HG03575 (cell line): ENCODE measurements around the gene EPB41L5.
"Not testable (repeated sequence)": the region's sequence is repeated elsewhere in the genome, so short reads cannot be mapped to it uniquely, and the experiment has no call there.

Source experiments
- ATAC-seq: cut with Tn5 transposase; IDR thresholded peaks from one replicate; pipeline ENCODE4 v1.9.1; 2021; ENCODE audit not compliant: unreplicated experiment, insufficient number of reproducible peaks, low FRiP score; ENCODE audit errors: extremely low read depth

The EPB41L5 gene

DNA sequence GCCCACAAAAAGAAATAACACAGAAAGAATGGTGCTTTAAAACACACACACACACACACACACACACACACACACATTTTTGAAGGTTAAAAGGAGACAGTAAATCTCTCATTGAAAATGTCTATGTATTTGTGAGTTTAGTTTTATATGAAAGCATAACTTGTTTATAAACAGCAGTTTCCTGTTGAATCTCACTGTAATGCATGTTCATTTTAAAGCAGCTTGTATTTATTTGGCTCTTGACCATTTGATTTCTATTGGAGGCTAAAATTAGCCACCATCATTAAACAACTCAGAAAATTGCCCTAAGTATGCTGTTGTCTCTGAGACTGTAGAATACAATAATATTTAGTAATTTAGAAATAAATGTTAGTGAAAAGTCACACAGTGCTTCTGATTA is 115.3 kb downstream of the EPB41L5 start:
- no peak for ATAC-seq

- no peak for ATAC-seq
Observed at GRCh38 chr2:120132190-120132589, 119.3 kb downstream of the EPB41L5 start.

GRCh38 chr2:120132691-120133090 is 119.8 kb downstream of the EPB41L5 start:
- no peak for ATAC-seq

GRCh38 chr2:120133572-120134244 is 120.8 kb downstream of the EPB41L5 start:
- no peak for ATAC-seq

DNA sequence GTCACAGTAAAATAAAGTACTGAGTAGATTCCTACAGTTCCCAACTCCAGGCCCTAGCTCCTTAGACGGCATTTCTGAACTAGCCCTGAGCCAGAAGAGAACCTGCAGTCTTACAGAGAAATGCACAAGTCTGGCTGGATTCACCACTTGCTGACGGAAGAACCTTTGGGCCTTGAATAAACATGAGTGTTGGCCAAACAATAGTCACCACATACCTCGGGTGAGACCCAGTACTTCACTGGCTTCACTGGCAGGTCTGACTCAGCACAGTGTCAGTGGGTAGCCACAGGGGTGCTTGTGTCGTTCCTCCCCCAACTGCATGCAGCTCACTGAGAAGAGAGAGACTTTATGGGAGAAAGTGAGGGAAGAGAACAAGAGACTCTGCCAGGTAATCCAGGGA is 121.4 kb downstream of the EPB41L5 start:
- ATAC-seq = no peak

DNA sequence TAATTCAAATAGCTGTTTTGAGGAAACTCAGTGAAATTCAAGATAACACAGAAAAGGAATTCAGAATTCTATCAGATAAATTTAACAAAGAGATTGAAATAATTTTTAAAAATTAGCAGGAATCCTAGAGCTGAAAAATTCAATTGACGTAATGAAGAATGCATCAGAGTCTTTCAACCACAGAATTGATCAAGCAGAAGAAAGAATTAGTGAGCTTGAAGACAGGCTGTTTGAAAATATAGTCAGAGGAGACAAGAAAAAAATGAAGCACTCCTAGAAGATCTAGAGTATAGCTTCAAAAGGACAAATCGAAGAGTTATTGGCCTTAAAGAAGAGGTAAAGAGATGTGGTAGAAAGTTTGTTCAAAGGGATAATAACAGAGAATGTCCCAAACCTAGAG is 122.1 kb downstream of the EPB41L5 start:
- ATAC-seq = not testable (repeated sequence)

GRCh38 chr2:120140866-120141265 is 128.0 kb downstream of the EPB41L5 start:
- no peak for ATAC-seq

- ATAC-seq = no peak
Observed at GRCh38 chr2:120141300-120142069, 128.6 kb downstream of the EPB41L5 start.

GRCh38 chr2:120142528-120143219 is 129.8 kb downstream of the EPB41L5 start:
- no peak for ATAC-seq

GRCh38 chr2:120148229-120148628 is 135.4 kb downstream of the EPB41L5 start:
- ATAC-seq = no peak

DNA sequence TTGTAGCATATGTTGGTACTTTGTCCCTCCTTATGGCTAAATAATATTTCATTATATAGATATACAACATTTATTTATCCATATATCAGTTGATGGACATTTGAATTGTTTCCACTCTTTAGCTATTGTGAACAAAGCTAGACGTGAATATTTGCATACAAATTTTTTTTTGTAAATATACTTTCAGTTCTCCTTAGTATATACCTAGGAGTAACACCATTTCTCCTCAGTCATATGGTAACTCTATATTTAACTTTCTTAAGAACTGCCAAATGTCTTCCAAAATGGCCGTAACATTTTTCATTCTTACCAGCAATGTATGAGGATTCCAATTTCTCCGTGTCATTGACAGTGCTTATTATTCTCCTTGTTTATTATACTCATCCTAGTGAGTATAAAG is 135.8 kb downstream of the EPB41L5 start:
- ATAC-seq = no peak

DNA sequence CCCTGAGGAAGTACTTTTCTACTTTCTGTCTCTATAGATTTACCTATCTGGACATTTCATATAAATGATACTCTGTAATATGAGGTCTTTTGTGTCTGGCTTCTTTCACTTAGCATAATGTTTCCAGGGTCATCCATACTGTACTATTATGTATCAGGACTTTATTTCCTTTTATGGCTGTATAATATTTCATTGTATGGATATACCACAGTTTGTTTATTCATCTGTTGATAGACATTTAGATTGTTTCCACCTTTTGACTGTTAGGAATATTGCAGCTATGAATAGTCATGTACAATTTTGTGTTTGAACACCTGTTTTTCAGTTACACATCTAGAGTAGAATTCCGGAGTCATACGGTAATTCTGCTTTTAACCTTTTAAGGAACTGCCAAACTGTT is 136.5 kb downstream of the EPB41L5 start:
- no peak for ATAC-seq

DNA sequence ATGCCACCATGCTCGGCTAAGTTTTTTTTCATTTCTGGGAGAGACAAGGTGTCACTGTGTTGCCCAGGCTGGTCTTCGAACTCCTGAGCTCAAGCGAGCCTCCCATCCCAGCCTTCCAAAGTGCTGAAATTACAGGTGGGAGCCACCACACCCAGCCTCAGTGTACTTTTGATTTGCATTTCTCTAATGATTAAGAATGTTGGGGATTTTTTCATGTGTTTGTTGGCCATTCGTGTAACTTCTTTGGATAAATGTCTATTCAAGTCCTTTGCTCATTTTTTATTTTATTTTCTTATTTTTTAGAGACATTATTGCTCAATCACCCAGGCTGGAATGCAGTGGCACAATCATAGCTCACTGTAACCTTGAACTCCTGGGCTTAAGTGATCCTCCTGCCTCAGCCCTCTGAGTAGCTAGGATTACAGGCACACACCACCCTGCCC is 137.2 kb downstream of the EPB41L5 start:
- ATAC-seq = no peak

DNA sequence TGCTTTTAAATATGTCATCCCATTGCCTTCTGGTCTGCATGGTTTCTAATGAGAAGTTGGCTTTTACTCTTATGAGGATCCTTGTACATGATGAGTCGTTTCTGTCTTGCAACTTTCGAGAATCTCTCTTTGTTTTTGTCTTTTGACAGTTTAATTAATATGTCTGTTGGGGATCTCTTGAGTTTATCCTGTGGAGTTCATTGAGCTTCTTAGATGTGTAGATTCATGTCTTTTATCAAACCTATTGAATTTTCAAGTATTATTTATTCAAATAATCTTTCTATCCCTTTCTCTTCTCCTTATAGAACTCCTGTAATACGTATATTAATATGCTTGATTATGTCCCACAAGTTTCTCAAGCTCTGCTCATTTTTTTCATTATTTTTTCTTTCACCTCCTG is 142.4 kb downstream of the EPB41L5 start:
- no peak for ATAC-seq

DNA sequence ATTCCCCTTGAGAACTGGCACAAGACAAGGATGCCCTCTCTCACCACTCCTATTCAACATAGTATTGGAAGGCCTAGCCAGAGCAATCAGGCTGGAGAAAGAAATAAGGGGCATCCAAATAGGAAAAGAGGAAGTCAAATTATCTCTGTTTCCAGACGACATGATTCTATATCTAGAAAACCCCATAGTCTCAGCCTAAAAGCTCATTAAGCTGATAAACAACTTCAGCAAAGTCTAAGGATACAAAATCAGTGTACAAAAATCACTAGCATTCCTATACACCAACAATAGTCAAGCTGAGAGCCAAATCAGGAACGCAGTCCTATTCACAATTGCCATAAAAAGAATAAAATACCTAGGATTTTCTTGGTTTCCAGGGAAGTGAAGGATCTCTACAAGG is 145.8 kb downstream of the EPB41L5 start:
- ATAC-seq = not testable (repeated sequence)

- ATAC-seq = no peak
Observed at GRCh38 chr2:120161190-120161589, 148.3 kb downstream of the EPB41L5 start.

DNA sequence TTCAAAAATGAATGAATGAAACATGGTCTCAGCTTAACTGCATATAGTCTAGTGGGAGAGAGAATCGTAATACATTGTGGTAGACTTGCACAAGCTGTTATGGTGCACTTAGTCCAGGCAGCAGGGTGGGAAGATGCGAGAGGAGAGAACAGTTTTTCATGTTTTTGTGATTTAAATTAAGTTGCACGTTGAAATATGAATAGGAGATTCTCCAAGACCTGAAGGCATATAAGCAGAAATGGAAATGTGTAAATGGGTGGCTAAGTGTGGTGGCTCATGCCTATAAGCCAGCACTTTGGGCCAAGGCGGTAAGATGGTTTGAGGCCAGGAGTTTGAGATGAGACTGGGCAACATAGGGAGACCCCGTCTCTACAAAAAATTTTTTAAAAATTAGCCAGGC is 149.8 kb downstream of the EPB41L5 start:
- ATAC-seq = no peak

DNA sequence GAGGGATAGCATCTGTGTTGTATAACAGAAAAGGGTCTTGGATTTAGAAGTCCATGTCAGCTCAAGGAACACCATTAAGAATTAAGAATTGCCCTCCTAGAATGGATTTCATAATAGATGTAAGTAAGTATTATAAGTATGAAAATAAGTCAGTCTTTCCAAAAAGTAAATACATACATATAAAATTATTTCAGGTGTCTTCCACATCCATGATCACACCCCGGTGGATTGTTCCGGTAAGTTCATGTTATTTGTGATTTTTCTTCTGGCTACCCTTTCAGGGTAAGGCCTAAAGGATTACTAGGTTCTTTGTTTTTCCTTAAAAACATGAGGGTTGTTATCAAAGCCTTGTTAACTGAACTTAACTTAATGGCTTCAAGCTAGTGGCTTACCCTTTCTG is 154.4 kb downstream of the EPB41L5 start:
- no peak for ATAC-seq

- ATAC-seq = no peak
Observed at GRCh38 chr2:120169020-120169419, 156.1 kb downstream of the EPB41L5 start.

GRCh38 chr2:120174963-120175581 is 162.2 kb downstream of the EPB41L5 start:
- ATAC-seq = no peak
